DOHH2 (cell line): Measurements from ENCODE around the gene KCNK1.

Experiments
- EZH2phosphoT487 ChIP-seq: fragments of 200-600 bp; sonication (generic); IDR thresholded peaks from 2 replicates; pipeline ENCODE4 v1.6.1; 2017; ENCODE audit warnings: borderline replicate concordance, mild to moderate bottlenecking, antibody characterized with exemption, low read length, moderate library complexity, mixed read lengths
- TF ChIP-seq, protein P1 (sequence below): fragments of 200-600 bp; sonication (generic); IDR thresholded peaks from one replicate; pipeline ENCODE4 v1.5.1; 2014; ENCODE audit warnings: antibody characterized with exemption, mild to moderate bottlenecking, low read depth, low read length; ENCODE audit not compliant: poor library complexity, severe bottlenecking

DNA sequence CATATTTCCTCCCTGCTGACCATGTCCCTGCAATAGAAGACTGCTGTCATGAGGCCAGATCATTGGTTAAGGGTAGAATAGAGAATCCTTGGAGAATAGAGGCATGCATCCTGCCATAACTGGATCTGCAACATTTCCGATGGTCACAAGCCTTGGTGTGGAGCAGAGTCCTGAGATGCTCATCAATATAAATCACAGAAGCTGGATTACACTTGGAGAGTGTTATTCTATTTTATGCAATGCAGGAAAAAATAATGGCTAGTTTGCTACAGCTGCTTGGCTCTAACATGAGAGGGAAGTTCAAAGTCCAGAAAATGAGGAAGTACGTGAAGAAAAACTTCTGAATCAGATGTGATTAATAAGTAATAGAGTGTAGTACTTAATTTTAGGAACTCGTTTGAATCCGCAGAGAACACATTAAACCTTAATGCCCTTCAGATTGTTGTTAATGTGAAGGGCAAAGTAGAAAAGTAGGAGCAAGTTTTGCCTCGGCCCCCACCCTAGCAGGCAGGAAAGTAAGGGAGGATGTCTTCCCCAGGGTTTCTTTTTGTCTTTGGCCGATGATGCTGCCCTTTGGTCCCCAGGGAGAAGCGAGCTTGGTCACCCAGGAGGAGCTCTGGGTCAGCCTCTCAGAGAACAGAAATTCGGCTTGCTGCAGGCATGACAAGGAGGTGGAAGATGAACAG is 59.5 kb downstream of the KCNK1 start:
- TF ChIP-seq, protein P1, sequence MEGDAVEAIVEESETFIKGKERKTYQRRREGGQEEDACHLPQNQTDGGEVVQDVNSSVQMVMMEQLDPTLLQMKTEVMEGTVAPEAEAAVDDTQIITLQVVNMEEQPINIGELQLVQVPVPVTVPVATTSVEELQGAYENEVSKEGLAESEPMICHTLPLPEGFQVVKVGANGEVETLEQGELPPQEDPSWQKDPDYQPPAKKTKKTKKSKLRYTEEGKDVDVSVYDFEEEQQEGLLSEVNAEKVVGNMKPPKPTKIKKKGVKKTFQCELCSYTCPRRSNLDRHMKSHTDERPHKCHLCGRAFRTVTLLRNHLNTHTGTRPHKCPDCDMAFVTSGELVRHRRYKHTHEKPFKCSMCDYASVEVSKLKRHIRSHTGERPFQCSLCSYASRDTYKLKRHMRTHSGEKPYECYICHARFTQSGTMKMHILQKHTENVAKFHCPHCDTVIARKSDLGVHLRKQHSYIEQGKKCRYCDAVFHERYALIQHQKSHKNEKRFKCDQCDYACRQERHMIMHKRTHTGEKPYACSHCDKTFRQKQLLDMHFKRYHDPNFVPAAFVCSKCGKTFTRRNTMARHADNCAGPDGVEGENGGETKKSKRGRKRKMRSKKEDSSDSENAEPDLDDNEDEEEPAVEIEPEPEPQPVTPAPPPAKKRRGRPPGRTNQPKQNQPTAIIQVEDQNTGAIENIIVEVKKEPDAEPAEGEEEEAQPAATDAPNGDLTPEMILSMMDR = no peak
- TF ChIP-seq EZH2phosphoT487 = no peak
